ENCODE measurements around the gene AGRN. TPM values are rescaled to one million over a fixed set of nuclear protein-coding genes. Genes with fewer than 3 reads are reported as not detected.
"Not testable (repeated sequence)": the region's sequence is repeated elsewhere in the genome, so short reads cannot be mapped to it uniquely, and the experiment has no call there.

The AGRN gene
- polyA plus RNA-seq, 10 donors = 28.4 to 83.9 (median 44.4) TPM

GRCh38 chr1:1000357-1001056, 19.4 kb upstream of the AGRN start:
- DNase-seq = peak; percentile 73 to 96 (median 87)

- DNase-seq = no peak
Measured at GRCh38 chr1:1001057-1001783, 18.7 kb upstream of the AGRN start.

GRCh38 chr1:1003618-1004419, 16.1 kb upstream of the AGRN start:
- no peak for DNase-seq

- DNase-seq = no peak
Measured at GRCh38 chr1:1004420-1004779, 15.5 kb upstream of the AGRN start.

- DNase-seq = peak; percentile 62 to 86 (median 67)
Measured at GRCh38 chr1:1004780-1005697, 14.9 kb upstream of the AGRN start.

- no peak for DNase-seq
Measured at GRCh38 chr1:1005774-1006304, 14.1 kb upstream of the AGRN start.

GRCh38 chr1:1006305-1007159, 13.4 kb upstream of the AGRN start:
- no peak for DNase-seq

GRCh38 chr1:1010131-1010530, 9.8 kb upstream of the AGRN start:
- DNase-seq = not testable (repeated sequence)

- no peak for DNase-seq
Measured at GRCh38 chr1:1011396-1011949, 8.4 kb upstream of the AGRN start.

GRCh38 chr1:1012736-1013104, 7.2 kb upstream of the AGRN start:
- not testable (repeated sequence) for DNase-seq

- DNase-seq = peak; percentile 84 to 95 (median 92)
Measured at GRCh38 chr1:1013105-1013921, 6.6 kb upstream of the AGRN start, which contains the start of gene ISG15. Gene ISG15, plus strand, starts transcription at chr1:1013497. Its CDS starts 77 bp downstream, at chr1:1013574.

- peak in 1 of 3 donors; percentile 75 for DNase-seq
Measured at GRCh38 chr1:1013922-1014648, 5.8 kb upstream of the AGRN start.

GRCh38 chr1:1014799-1015681, 4.9 kb upstream of the AGRN start:
- DNase-seq = no peak

GRCh38 chr1:1017397-1018320, 2.3 kb upstream of the AGRN start:
- DNase-seq = not testable (repeated sequence)

GRCh38 chr1:1018321-1018685, 1.6 kb upstream of the AGRN start:
- DNase-seq = not testable (repeated sequence)

Measured in muscle of back (tissue), 11 donors.